ENCODE data around the gene LDB1.

LDB1 gene

GRCh38 chr10:102113261-102113955, 6.8 kb downstream of the LDB1 start:
- 57 to 63% methylated on average over 7 of the region's 7 CpGs for WGBS, 2 experiments
- peaks cover 28% of the 10 kb centered on the region for H3K36me3 ChIP-seq (ENCODE audit: control insufficient read depth, insufficient read depth, low read length)
- peak overlapping the region; percentile 96 for H3K4me3 ChIP-seq (ENCODE audit: insufficient read depth, low read depth, low read length)
- H3K27me3 ChIP-seq (ENCODE audit: control insufficient read depth, insufficient read depth, low read length, poor library complexity, severe bottlenecking) = no peaks in the 10 kb centered on the region
- H3K9me3 ChIP-seq (ENCODE audit: control insufficient read depth, low read length) = no peaks in the 10 kb centered on the region
- H3K4me1 ChIP-seq (ENCODE audit: control insufficient read depth, insufficient read depth, low read length) = peaks cover 50% of the 10 kb centered on the region
- H3K27ac ChIP-seq (ENCODE audit: insufficient read depth, low read depth, low read length, poor library complexity, severe bottlenecking) = peak overlapping the region; percentile 70

GRCh38 chr10:102112210-102112817, 7.9 kb downstream of the LDB1 start:
- Histone ChIP-seq H3K4me3 (ENCODE audit: insufficient read depth, low read depth, low read length) (peak overlapping the region; percentile 96), H3K27me3 (ENCODE audit: control insufficient read depth, insufficient read depth, low read length, poor library complexity, severe bottlenecking) (no peaks in the 10 kb centered on the region), H3K27ac (ENCODE audit: insufficient read depth, low read depth, low read length, poor library complexity, severe bottlenecking) (no peak overlapping the region), H3K36me3 (ENCODE audit: control insufficient read depth, insufficient read depth, low read length) (peaks cover 36% of the 10 kb centered on the region), H3K4me1 (ENCODE audit: control insufficient read depth, insufficient read depth, low read length) (peaks cover 40% of the 10 kb centered on the region), H3K9me3 (ENCODE audit: control insufficient read depth, low read length) (no peaks in the 10 kb centered on the region)
- WGBS, 2 experiments = 21 to 24% methylated on average over 3 of the region's 3 CpGs

DNA sequence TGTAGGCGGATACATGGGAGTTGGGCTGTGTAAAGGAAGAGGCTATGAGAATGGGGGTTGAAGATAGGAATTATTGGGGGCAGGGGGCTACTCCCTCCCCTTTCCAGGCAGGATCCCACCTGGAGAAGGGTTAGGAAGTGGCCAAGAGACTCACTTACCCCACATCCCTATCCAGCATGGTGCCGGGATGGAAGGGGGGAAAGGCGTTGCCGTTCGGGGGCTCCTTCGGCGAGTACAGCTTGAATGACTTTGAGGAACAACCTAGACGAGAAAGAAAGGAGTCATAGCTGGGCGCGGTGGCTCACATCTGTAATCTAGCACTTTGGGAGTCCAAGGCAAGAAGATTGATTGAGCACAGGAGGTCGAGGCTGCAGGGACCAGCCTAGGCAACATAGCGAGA, 8.9 kb downstream of the LDB1 start:
- H3K9me3 ChIP-seq (ENCODE audit: control insufficient read depth, low read length) = no peaks in the 10 kb centered on the region
- no peak overlapping the region for H3K4me3 ChIP-seq (ENCODE audit: insufficient read depth, low read depth, low read length)
- peaks cover 29% of the 10 kb centered on the region for H3K4me1 ChIP-seq (ENCODE audit: control insufficient read depth, insufficient read depth, low read length)
- no peak overlapping the region for H3K27ac ChIP-seq (ENCODE audit: insufficient read depth, low read depth, low read length, poor library complexity, severe bottlenecking)
- no peaks in the 10 kb centered on the region for H3K27me3 ChIP-seq (ENCODE audit: control insufficient read depth, insufficient read depth, low read length, poor library complexity, severe bottlenecking)
- WGBS, 2 experiments = 94 to 95% methylated on average over 11 to 12 of the region's 12 CpGs
- H3K36me3 ChIP-seq (ENCODE audit: control insufficient read depth, insufficient read depth, low read length) = peaks cover 36% of the 10 kb centered on the region

DNA sequence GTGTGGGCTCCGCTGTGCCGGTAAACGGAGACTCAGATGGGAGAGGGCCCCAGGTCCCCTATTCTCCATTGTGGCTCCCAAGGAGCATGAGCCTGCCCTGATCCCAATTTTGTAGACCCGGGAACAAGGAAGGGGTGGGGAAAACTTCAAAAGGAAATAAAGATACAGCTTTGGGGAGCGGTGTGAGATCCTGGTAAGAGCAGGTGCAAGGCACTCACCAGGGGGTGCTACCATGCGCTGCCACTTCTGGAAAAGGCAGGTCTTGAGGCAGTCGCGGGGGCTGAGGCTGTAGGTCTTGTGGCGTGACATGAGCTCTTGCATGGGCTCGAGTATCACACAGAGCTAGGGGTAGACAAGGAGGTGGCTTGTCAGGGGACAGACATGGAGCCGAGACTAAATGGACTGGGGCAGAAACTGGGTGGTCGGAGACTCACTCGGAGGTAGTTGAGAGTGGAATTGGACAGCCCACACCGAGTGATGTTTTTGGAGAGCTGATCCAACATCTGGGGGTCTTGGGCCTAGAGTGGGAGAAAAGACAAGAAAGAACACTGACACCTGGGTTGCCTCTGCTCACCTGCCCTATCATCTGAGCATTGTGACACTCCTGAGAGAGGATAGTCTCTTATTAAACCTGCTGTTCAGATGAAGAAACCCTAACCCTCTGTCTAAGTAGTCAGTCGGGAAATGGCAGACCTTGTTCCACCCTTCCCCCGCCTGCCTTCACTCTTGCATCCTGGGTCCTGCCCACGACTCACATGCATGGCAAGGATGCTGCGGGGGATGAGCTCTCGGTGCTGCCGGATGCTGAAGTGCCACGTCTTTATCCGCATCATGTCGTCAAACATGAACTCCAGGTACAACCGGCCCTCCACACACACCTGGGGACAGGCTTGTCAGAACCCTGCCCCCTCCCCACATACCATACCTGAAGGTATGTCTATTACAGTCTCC, 10.7 kb downstream of the LDB1 start:
- WGBS, 2 experiments = 95% methylated on average over 24 of the region's 24 CpGs
- H3K27ac ChIP-seq (ENCODE audit: insufficient read depth, low read depth, low read length, poor library complexity, severe bottlenecking) = no peak overlapping the region
- no peaks in the 10 kb centered on the region for H3K27me3 ChIP-seq (ENCODE audit: control insufficient read depth, insufficient read depth, low read length, poor library complexity, severe bottlenecking)
- no peaks in the 10 kb centered on the region for H3K9me3 ChIP-seq (ENCODE audit: control insufficient read depth, low read length)
- peaks cover 36% of the 10 kb centered on the region for H3K36me3 ChIP-seq (ENCODE audit: control insufficient read depth, insufficient read depth, low read length)
- no peak overlapping the region for H3K4me3 ChIP-seq (ENCODE audit: insufficient read depth, low read depth, low read length)
- peaks cover 17% of the 10 kb centered on the region for H3K4me1 ChIP-seq (ENCODE audit: control insufficient read depth, insufficient read depth, low read length)

DNA sequence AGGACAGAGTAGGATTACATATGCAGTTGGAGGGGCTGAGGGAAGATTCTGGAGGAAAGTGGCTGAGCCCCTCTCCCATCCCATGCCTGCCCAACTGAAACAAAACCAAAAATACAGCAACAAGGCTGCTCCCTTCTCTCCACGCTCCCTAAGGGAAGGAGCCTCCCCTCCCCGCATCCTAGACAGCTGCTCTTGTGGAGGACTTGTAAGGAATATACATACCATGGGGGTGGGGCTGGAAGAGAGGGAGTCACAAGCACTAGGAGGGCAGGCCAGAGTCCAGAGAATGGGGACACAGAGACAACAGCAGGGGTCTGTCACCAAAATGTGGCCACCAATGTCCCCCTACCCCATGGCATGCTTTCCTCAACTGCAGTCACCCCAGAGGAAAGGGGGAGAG, 13.2 kb downstream of the LDB1 start:
- Histone ChIP-seq H3K27me3 (ENCODE audit: control insufficient read depth, insufficient read depth, low read length, poor library complexity, severe bottlenecking) (no peaks in the 10 kb centered on the region), H3K36me3 (ENCODE audit: control insufficient read depth, insufficient read depth, low read length) (peaks cover 36% of the 10 kb centered on the region), H3K9me3 (ENCODE audit: control insufficient read depth, low read length) (no peaks in the 10 kb centered on the region), H3K27ac (ENCODE audit: insufficient read depth, low read depth, low read length, poor library complexity, severe bottlenecking) (no peak overlapping the region), H3K4me1 (ENCODE audit: control insufficient read depth, insufficient read depth, low read length) (no peaks in the 10 kb centered on the region), H3K4me3 (ENCODE audit: insufficient read depth, low read depth, low read length) (no peak overlapping the region)
- 70 to 90% methylated on average over 2 of the region's 2 CpGs for WGBS, 2 experiments

- no peak overlapping the region for H3K4me3 ChIP-seq (ENCODE audit: insufficient read depth, low read depth, low read length)
- no peaks in the 10 kb centered on the region for H3K9me3 ChIP-seq (ENCODE audit: control insufficient read depth, low read length)
- no peaks in the 10 kb centered on the region for H3K4me1 ChIP-seq (ENCODE audit: control insufficient read depth, insufficient read depth, low read length)
- WGBS, 2 experiments = 91 to 96% methylated on average over 1 of the region's 1 CpG
- H3K27ac ChIP-seq (ENCODE audit: insufficient read depth, low read depth, low read length, poor library complexity, severe bottlenecking) = no peak overlapping the region
- no peaks in the 10 kb centered on the region for H3K27me3 ChIP-seq (ENCODE audit: control insufficient read depth, insufficient read depth, low read length, poor library complexity, severe bottlenecking)
- H3K36me3 ChIP-seq (ENCODE audit: control insufficient read depth, insufficient read depth, low read length) = no peaks in the 10 kb centered on the region
Observed at GRCh38 chr10:102102421-102102820, 17.7 kb downstream of the LDB1 start.

DNA sequence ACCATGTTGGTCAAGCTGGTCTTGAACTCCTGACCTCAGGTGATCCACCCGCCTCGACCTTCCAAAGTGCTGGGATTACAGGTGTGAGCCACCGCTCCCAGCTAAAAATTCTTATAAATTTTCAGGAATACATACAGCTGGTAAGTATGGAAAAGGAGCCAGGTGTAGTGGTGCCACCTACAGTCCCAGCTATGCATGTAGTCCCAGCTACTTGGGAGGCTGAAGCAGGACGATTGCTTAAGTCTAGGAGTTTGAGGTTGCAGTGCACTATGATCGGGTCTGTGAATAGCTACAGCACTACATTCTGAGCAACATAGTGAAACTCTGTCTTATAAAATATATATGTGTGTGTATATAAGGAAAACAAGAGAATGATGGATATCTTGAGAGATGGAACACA, 19.0 kb downstream of the LDB1 start:
- H3K9me3 ChIP-seq (ENCODE audit: control insufficient read depth, low read length) = no peaks in the 10 kb centered on the region
- no peak overlapping the region for H3K27ac ChIP-seq (ENCODE audit: insufficient read depth, low read depth, low read length, poor library complexity, severe bottlenecking)
- no peak overlapping the region for H3K4me3 ChIP-seq (ENCODE audit: insufficient read depth, low read depth, low read length)
- H3K4me1 ChIP-seq (ENCODE audit: control insufficient read depth, insufficient read depth, low read length) = no peaks in the 10 kb centered on the region
- no peaks in the 10 kb centered on the region for H3K36me3 ChIP-seq (ENCODE audit: control insufficient read depth, insufficient read depth, low read length)
- 92 to 93% methylated on average over 5 of the region's 5 CpGs for WGBS, 2 experiments
- H3K27me3 ChIP-seq (ENCODE audit: control insufficient read depth, insufficient read depth, low read length, poor library complexity, severe bottlenecking) = no peaks in the 10 kb centered on the region

GRCh38 chr10:102096449-102096848, 23.7 kb downstream of the LDB1 start:
- Histone ChIP-seq H3K36me3 (ENCODE audit: control insufficient read depth, insufficient read depth, low read length) (no peaks in the 10 kb centered on the region), H3K4me1 (ENCODE audit: control insufficient read depth, insufficient read depth, low read length) (no peaks in the 10 kb centered on the region), H3K27me3 (ENCODE audit: control insufficient read depth, insufficient read depth, low read length, poor library complexity, severe bottlenecking) (no peaks in the 10 kb centered on the region), H3K27ac (ENCODE audit: insufficient read depth, low read depth, low read length, poor library complexity, severe bottlenecking) (no peak overlapping the region), H3K9me3 (ENCODE audit: control insufficient read depth, low read length) (no peaks in the 10 kb centered on the region), H3K4me3 (ENCODE audit: insufficient read depth, low read depth, low read length) (no peak overlapping the region)
- 95 to 98% methylated on average over 7 of the region's 7 CpGs for WGBS, 2 experiments

DNA sequence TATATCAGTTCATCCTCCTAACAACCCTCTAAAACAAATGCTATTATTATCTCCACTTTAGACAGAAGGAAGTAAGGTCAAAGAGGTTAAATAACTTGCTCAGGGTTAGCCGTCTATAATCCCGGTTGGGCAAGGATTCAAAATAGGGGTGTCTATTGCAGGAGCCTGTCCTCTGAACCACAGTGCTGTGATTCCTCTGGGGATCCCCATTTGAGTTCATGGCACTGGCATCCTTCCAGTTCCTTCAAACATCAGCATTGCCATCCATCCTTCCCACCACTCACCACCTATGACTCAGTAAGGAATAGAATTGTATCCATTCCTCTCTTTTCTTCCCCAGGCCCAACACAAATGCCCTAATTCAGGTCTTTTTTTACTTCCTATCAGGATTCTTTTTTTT, 29.4 kb downstream of the LDB1 start:
- 94 to 98% methylated on average over 2 of the region's 2 CpGs for WGBS, 2 experiments
- no peak overlapping the region for H3K27ac ChIP-seq (ENCODE audit: insufficient read depth, low read depth, low read length, poor library complexity, severe bottlenecking)
- no peaks in the 10 kb centered on the region for H3K4me1 ChIP-seq (ENCODE audit: control insufficient read depth, insufficient read depth, low read length)
- no peaks in the 10 kb centered on the region for H3K9me3 ChIP-seq (ENCODE audit: control insufficient read depth, low read length)
- H3K27me3 ChIP-seq (ENCODE audit: control insufficient read depth, insufficient read depth, low read length, poor library complexity, severe bottlenecking) = no peaks in the 10 kb centered on the region
- H3K36me3 ChIP-seq (ENCODE audit: control insufficient read depth, insufficient read depth, low read length) = no peaks in the 10 kb centered on the region
- H3K4me3 ChIP-seq (ENCODE audit: insufficient read depth, low read depth, low read length) = no peak overlapping the region

GRCh38 chr10:102086196-102086595, 34.0 kb downstream of the LDB1 start:
- no peak overlapping the region for H3K27ac ChIP-seq (ENCODE audit: insufficient read depth, low read depth, low read length, poor library complexity, severe bottlenecking)
- WGBS, 2 experiments = 92 to 96% methylated on average over 7 to 8 of the region's 8 CpGs
- no peaks in the 10 kb centered on the region for H3K27me3 ChIP-seq (ENCODE audit: control insufficient read depth, insufficient read depth, low read length, poor library complexity, severe bottlenecking)
- H3K36me3 ChIP-seq (ENCODE audit: control insufficient read depth, insufficient read depth, low read length) = no peaks in the 10 kb centered on the region
- no peak overlapping the region for H3K4me3 ChIP-seq (ENCODE audit: insufficient read depth, low read depth, low read length)
- H3K4me1 ChIP-seq (ENCODE audit: control insufficient read depth, insufficient read depth, low read length) = no peaks in the 10 kb centered on the region
- H3K9me3 ChIP-seq (ENCODE audit: control insufficient read depth, low read length) = no peaks in the 10 kb centered on the region

Measured in ectodermal cell (in vitro differentiated cells).